Astrocyte (in vitro differentiated cells and primary cell): ENCODE measurements around the gene RBM19.

Experiments
- EZH2 ChIP-seq: IDR thresholded peaks from 2 replicates; pipeline ENCODE4 v1.6.1; 2012; ENCODE audit warnings: mild to moderate bottlenecking, low read length, inconsistent platforms; ENCODE audit not compliant: insufficient read depth
- TF ChIP-seq, protein P1 (sequence below): IDR thresholded peaks from 2 replicates; pipeline ENCODE4 v1.5.1; 2011; ENCODE audit warnings: low read depth, mild to moderate bottlenecking, inconsistent platforms, low read length, moderate library complexity; ENCODE audit not compliant: insufficient read depth

DNA sequence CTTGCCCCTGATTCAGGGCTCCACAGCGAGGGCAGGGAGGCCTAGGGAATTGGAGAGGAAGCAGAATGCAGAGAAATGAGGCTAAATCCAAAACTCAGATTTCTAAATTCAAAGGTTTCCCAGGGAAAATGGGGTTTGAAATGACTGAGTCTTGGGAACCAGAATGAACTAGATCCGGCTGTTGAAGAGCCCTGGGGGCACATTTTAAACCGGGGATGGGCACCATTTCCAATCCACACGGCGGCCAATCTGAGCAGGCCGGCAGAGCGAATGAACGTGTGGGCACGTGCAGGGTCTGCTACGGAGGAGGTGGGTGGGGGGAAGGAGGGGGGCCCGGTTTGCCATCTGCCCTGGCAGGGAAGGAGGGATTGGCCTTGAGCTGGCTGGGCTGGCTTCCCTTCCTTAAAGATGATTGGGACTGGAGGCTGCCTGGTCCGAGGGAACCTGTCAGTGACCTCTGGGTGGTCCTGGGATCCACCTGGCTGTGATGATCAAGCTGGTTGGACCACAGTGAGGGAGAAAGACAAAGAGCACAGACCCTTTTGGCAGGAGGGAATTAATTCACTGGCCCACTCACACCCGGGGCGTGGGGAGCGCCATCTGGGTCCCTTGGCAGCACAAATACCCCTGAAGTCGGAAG is 161.0 kb downstream of the RBM19 start:
- TF ChIP-seq, protein P1, sequence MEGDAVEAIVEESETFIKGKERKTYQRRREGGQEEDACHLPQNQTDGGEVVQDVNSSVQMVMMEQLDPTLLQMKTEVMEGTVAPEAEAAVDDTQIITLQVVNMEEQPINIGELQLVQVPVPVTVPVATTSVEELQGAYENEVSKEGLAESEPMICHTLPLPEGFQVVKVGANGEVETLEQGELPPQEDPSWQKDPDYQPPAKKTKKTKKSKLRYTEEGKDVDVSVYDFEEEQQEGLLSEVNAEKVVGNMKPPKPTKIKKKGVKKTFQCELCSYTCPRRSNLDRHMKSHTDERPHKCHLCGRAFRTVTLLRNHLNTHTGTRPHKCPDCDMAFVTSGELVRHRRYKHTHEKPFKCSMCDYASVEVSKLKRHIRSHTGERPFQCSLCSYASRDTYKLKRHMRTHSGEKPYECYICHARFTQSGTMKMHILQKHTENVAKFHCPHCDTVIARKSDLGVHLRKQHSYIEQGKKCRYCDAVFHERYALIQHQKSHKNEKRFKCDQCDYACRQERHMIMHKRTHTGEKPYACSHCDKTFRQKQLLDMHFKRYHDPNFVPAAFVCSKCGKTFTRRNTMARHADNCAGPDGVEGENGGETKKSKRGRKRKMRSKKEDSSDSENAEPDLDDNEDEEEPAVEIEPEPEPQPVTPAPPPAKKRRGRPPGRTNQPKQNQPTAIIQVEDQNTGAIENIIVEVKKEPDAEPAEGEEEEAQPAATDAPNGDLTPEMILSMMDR = no peak
- TF ChIP-seq EZH2 = no peak
